Astrocyte (in vitro differentiated cells and primary cell): ENCODE results near the gene ABCC10.

Experiments used
- CTCF ChIP-seq: IDR thresholded peaks from 2 replicates; pipeline ENCODE4 v1.5.1; 2011; ENCODE audit warnings: low read depth, mild to moderate bottlenecking, inconsistent platforms, low read length, moderate library complexity; ENCODE audit not compliant: insufficient read depth
- EZH2 ChIP-seq: IDR thresholded peaks from 2 replicates; pipeline ENCODE4 v1.6.1; 2012; ENCODE audit warnings: mild to moderate bottlenecking, low read length, inconsistent platforms; ENCODE audit not compliant: insufficient read depth

GRCh38 chr6:43394982-43395381 lies 32.4 kb upstream of the ABCC10 start:
- no peak for TF ChIP-seq CTCF
- no peak for TF ChIP-seq EZH2
